Tibial artery (tissue), 4 donors: Measurements from ENCODE around the gene NFIX.

Experiments used
- DNase-seq, 2 donors: peaks; one replicate each; pipeline ENCODE4 v3.0.0-alpha.2; 2019
- H3K27ac ChIP-seq, 2 donors: fragments of 200-600 bp; sonication (generic) in 1 of 2; 1 replicate in 1 of 2; 2 replicates in 1 of 2; pipeline ENCODE4 v1.5.1; 2018 to 2019; ENCODE audit warnings: mild to moderate bottlenecking in 1 of 2
- H3K27me3 ChIP-seq, 2 donors: fragments of 200-600 bp; sonication (generic) in 1 of 2; one replicate each; pipeline versions ENCODE4 v1.5.1 to v1.6.0; 2016 to 2019
- H3K36me3 ChIP-seq, 3 donors: fragments of 200-600 bp; sonication (generic) in 2 of 3; one replicate each; pipeline ENCODE4 v1.5.1; 2016 to 2019; ENCODE audit warnings: mild to moderate bottlenecking in 2 of 3
- H3K4me1 ChIP-seq, 4 donors: fragments of 200-600 bp; sonication (generic) in 2 of 4; 1 replicate in 3 of 4; 2 replicates in 1 of 4; pipeline ENCODE4 v1.5.1; 2016 to 2019
- H3K4me3 ChIP-seq, 2 donors: fragments of 200-600 bp; sonication (generic) in 1 of 2; 1 replicate in 1 of 2; 2 replicates in 1 of 2; pipeline ENCODE4 v1.5.1; 2018 to 2019; ENCODE audit warnings: mild to moderate bottlenecking in 2 of 2
- H3K9me3 ChIP-seq, 3 donors: fragments of 200-600 bp; sonication (generic) in 1 of 3; one replicate each; pipeline ENCODE4 v1.5.1; 2016 to 2019
- CTCF ChIP-seq, 2 experiments: fragments of 200-600 bp in 1 of 2; fragments of 450-650 bp in 1 of 2; IDR thresholded peaks; one replicate each; pipeline ENCODE4 v1.5.1; 2017 to 2019; ENCODE audit warnings: antibody characterized with exemption in 2 of 2, mild to moderate bottlenecking in 1 of 2, moderate library complexity in 1 of 2
- intact Hi-C: fragments of 100-400 bp; cut with DNase I; formaldehyde crosslinking; loops from one replicate; pipeline ENCODE4 v1.15.0; 2023; ENCODE audit warnings: low total_unique reads

NFIX gene

GRCh38 chr19:13057147-13057572 lies 61.9 kb downstream of the NFIX start:
- TF ChIP-seq CTCF (IDR thresholded peaks at IDR 0.05) = no peak
- Histone ChIP-seq H3K9me3 (no peaks in the 10 kb centered on the region), H3K27me3 (no peaks in the 10 kb centered on the region), H3K27ac (peak overlapping the region; percentile 92 to 99), H3K4me1 (peaks cover 0 to 100% (median 97%) of the 10 kb centered on the region in 4 donors), H3K36me3 (no peaks in the 10 kb centered on the region), H3K4me3 (no peak overlapping the region)
- intact Hi-C loops = loop anchor here (5.0 kb wide), 1 partner anchor 35 kb away; no protein-coding TSS in a partner anchor
- no peak for DNase-seq

GRCh38 chr19:13057744-13058143 lies 62.5 kb downstream of the NFIX start:
- intact Hi-C loops = loop anchor here (5.0 kb wide), 1 partner anchor 35 kb away; no protein-coding TSS in a partner anchor
- no peak overlapping the region for H3K4me3 ChIP-seq
- no peak for TF ChIP-seq CTCF (IDR thresholded peaks at IDR 0.05)
- H3K4me1 ChIP-seq = peaks cover 0 to 100% (median 97%) of the 10 kb centered on the region in 4 donors
- H3K27ac ChIP-seq = peak overlapping the region; percentile 92 to 99
- no peaks in the 10 kb centered on the region for H3K9me3 ChIP-seq
- no peaks in the 10 kb centered on the region for H3K27me3 ChIP-seq
- no peak for DNase-seq
- H3K36me3 ChIP-seq = no peaks in the 10 kb centered on the region

- H3K27me3 ChIP-seq = no peaks in the 10 kb centered on the region
- no peaks in the 10 kb centered on the region for H3K9me3 ChIP-seq
- no peak for DNase-seq
- peaks cover 11 to 100% (median 97%) of the 10 kb centered on the region in 4 donors for H3K4me1 ChIP-seq
- intact Hi-C loops = loop anchor here (5.0 kb wide), 1 partner anchor 37 kb away; no protein-coding TSS in a partner anchor
- H3K27ac ChIP-seq = peak overlapping the region; percentile 92 to 99
- TF ChIP-seq CTCF (IDR thresholded peaks at IDR 0.05) = no peak
- H3K36me3 ChIP-seq = no peaks in the 10 kb centered on the region
- H3K4me3 ChIP-seq = no peak overlapping the region
Observed at GRCh38 chr19:13058951-13059660, 63.8 kb downstream of the NFIX start.

- Histone ChIP-seq H3K27ac (peak overlapping the region; percentile 92 to 99), H3K4me1 (peaks cover 24 to 100% (median 97%) of the 10 kb centered on the region in 4 donors), H3K27me3 (no peaks in the 10 kb centered on the region), H3K36me3 (no peaks in the 10 kb centered on the region), H3K9me3 (no peaks in the 10 kb centered on the region), H3K4me3 (peak overlapping the region; percentile 41 to 51)
- TF ChIP-seq CTCF (IDR thresholded peaks at IDR 0.05) = no peak
- peak in 1 of 2 donors; percentile 90 for DNase-seq
- intact Hi-C loops = loop anchor here (5.0 kb wide), 1 partner anchor 63 kb away; the partner anchor contains the start of gene NFIX
Observed at GRCh38 chr19:13060233-13060963, 65.1 kb downstream of the NFIX start.

- TF ChIP-seq CTCF (IDR thresholded peaks at IDR 0.05) = peak; percentile 95
- intact Hi-C loops = loop anchor here (5.0 kb wide), 1 partner anchor 64 kb away; the partner anchor contains the start of gene NFIX
- no peaks in the 10 kb centered on the region for H3K9me3 ChIP-seq
- H3K4me3 ChIP-seq = peak overlapping the region; percentile 41 to 51
- peaks cover 30 to 100% (median 97%) of the 10 kb centered on the region in 4 donors for H3K4me1 ChIP-seq
- peak overlapping the region; percentile 92 to 99 for H3K27ac ChIP-seq
- peak; percentile 84 to 92 for DNase-seq
- no peaks in the 10 kb centered on the region for H3K27me3 ChIP-seq
- H3K36me3 ChIP-seq = no peaks in the 10 kb centered on the region
Observed at GRCh38 chr19:13060964-13061927, 66.0 kb downstream of the NFIX start.
